Measurements from ENCODE around the gene KCNH1. TPM values are rescaled to one million over a fixed set of nuclear protein-coding genes. Genes with fewer than 3 reads are reported as not detected.

KCNH1 gene
- total RNA-seq, 1 experiment from 2014 or later = not detected

DNA sequence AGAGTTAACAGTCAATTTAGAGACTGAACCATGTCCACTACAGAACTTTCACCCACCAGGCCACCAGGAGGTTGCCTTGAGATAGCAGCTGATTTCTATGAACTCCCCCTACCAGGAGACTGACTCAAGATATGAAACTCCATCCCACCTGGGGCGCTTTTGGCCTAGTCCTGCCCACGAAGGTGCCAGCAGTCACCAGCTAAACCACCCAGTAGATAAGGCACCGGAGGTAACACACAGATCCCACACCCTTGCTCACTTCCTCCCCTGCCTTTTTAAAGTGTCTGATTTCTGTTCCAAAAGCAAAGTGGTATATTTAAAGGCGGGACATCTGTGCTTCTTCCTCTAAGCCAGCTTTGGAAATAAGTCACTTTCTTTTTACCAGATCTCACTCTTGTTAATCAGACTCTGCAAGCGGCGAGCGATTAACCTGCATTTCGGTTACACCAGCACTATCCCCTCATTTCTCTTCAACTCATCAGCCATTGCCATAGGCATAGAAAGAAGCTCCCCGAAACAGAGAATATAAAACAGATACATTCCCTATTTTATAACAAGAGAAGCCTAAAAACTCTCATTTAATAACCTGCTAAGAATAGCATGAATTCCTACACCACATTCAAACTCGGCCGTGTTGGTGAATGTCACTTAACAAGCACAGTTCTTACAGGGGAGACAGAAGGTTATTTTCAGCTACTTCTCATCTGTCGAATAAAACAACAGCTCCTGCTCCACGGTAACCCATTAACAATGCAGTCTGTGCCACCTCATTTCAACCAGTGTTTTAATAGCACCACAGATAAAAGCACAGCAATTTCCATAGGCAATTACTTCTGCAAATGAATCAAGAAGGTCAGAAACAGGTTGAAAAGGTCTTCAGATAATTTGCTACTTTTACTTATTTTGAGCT is 318.1 kb downstream of the KCNH1 start:
- POLR2A ChIA-PET = no interaction called here
- Histone ChIP-seq H3K27ac (ENCODE audit: low read depth, low read length) (no peak overlapping the region), H3K79me2 (ENCODE audit: insufficient read depth, low read length) (no peaks in the 10 kb centered on the region), H3K4me1 (ENCODE audit: control insufficient read depth in 1 of 2, insufficient read depth in 2 of 2, low read length in 2 of 2) (no peaks in the 10 kb centered on the region), H3K4me3 (replicated peaks in 1 of 2; ENCODE audit: low read depth in 1 of 2, low read length in 2 of 2) (no peak overlapping the region), H3K9ac (ENCODE audit: low read length) (no peak overlapping the region), H3K9me2 (ENCODE audit: insufficient read depth) (no peaks in the 10 kb centered on the region), H3K9me3 (ENCODE audit: control insufficient read depth in 1 of 2, insufficient read depth in 1 of 2, low read depth in 1 of 2, low read length in 2 of 2) (no peaks in the 10 kb centered on the region), H3K27me3 (ENCODE audit: insufficient read depth, low read length) (peaks cover 9% of the 10 kb centered on the region; the same call in 1 of the 2 replicates), H3K4me2 (ENCODE audit: low read length) (no peak overlapping the region), H3K36me3 (ENCODE audit: control insufficient read depth in 1 of 2, insufficient read depth in 2 of 2, low read length in 2 of 2) (no peaks in the 10 kb centered on the region), H2AFZ (ENCODE audit: low read depth, low read length, poor library complexity, severe bottlenecking) (no peak overlapping the region), H4K20me1 (ENCODE audit: insufficient read depth) (no peaks in the 10 kb centered on the region)
- DNase-seq (ENCODE audit: low read depth, low spot score) (no peak), ATAC-seq (no peak)
- RAD21 ChIA-PET (ENCODE audit: low non-redundant PET in 1 of 2, low total read pairs in 2 of 2, uncharacterized antibody in 2 of 2, unreplicated experiment in 2 of 2) = no interaction called here
- CTCF ChIA-PET = no interaction called here
- TF ChIP-seq RAD21 (IDR thresholded peaks at IDR 0.05; ENCODE audit: low read depth) = no peak
- no peak for TF ChIP-seq EGR1 (IDR thresholded peaks at IDR 0.05; ENCODE audit: low read depth)
- TF ChIP-seq TCF7L2 (IDR thresholded peaks at IDR 0.05; ENCODE audit: borderline replicate concordance, extremely low read depth, insufficient read depth, insufficient read length) = no peak
- no peak for TF ChIP-seq ZFX (IDR thresholded peaks at IDR 0.05)
- TF ChIP-seq FOSL1 (IDR thresholded peaks at IDR 0.05; ENCODE audit: low read depth) = no peak
- TF ChIP-seq SRF (IDR thresholded peaks at IDR 0.05; ENCODE audit: low read depth) = no peak
- TF ChIP-seq CEBPB (IDR thresholded peaks at IDR 0.05; ENCODE audit: low read depth) = no peak
- TF ChIP-seq REST (IDR thresholded peaks at IDR 0.05; ENCODE audit: low read depth) = no peak
- TF ChIP-seq ZBTB33 (IDR thresholded peaks at IDR 0.05; ENCODE audit: extremely low read depth, insufficient replicate concordance, low read length) = no peak
- TF ChIP-seq POLR2AphosphoS5 (IDR thresholded peaks at IDR 0.05; ENCODE audit: low read depth, low read length) = no peak
- intact Hi-C loops (cut with micrococcal nuclease) = no loop called here
- BruUV-seq (replicated peaks) = no TSS peak

All from HCT116 (cell line).